D721Med (cell line): ENCODE data around the gene ASIC2.
A peak's percentile ranks its signal among the peaks of the same experiment; 100 is the strongest.

Experiments used
- DNase-seq: peaks from one replicate; pipeline ENCODE4 v3.0.0; 2011; ENCODE audit warnings: low spot score; ENCODE audit not compliant: insufficient read length
- FAIRE-seq: peaks from 2 replicates; lab custom pipeline; 2011; peaks lifted over from hg19 to GRCh38; lab: Jason Lieb, UNC
- CTCF ChIP-seq: IDR thresholded peaks from 2 replicates; pipeline ENCODE4 v1.5.1; 2012; ENCODE audit warnings: mild to moderate bottlenecking, control low read depth; ENCODE audit not compliant: insufficient read depth; ENCODE audit errors: missing control alignments

The ASIC2 gene

GRCh38 chr17:33291248-33292200 lies 1.6 kb downstream of the ASIC2 start:
- peak; percentile 5 for TF ChIP-seq CTCF
- DNase-seq: no peak
- FAIRE-seq: no peak

GRCh38 chr17:33290253-33290652 lies 2.8 kb downstream of the ASIC2 start:
- FAIRE-seq (no peak), DNase-seq (no peak)
- no peak for TF ChIP-seq CTCF

GRCh38 chr17:33288954-33289353 lies 4.1 kb downstream of the ASIC2 start:
- FAIRE-seq: no peak
- TF ChIP-seq CTCF: no peak
- no peak for DNase-seq

GRCh38 chr17:33287096-33287725 lies 5.9 kb downstream of the ASIC2 start:
- DNase-seq: no peak
- TF ChIP-seq CTCF: no peak
- FAIRE-seq: no peak

GRCh38 chr17:33285413-33285812 lies 7.7 kb downstream of the ASIC2 start:
- TF ChIP-seq CTCF: no peak
- no peak for FAIRE-seq
- no peak for DNase-seq

GRCh38 chr17:33284022-33284421 lies 9.1 kb downstream of the ASIC2 start:
- DNase-seq: no peak
- no peak for TF ChIP-seq CTCF
- FAIRE-seq: no peak
